Natural killer cell (primary cell): ENCODE results near the gene ELAVL2. TPM values are rescaled to one million over a fixed set of nuclear protein-coding genes. Genes with fewer than 3 reads are reported as not detected.

ENCODE experiments used
- ATAC-seq, 3 donors: fragments of 150-1000 bp in 2 of 3; fragments of 200-7000 bp in 1 of 3; cut with Tn5 transposase; 1 replicate in 1 of 3; 2 replicates in 2 of 3; pipeline ENCODE4 v1.10.0; 2021; ENCODE audit warnings: mild to moderate bottlenecking in 2 of 3, moderate library complexity in 2 of 3
- DNase-seq, 2 donors: peaks; one replicate each; pipeline versions ENCODE4 v3.0.0 to v3.0.0-alpha.2; 2013 to 2021; ENCODE audit warnings: mixed read lengths in 1 of 2
- H3K27ac ChIP-seq: one replicate; pipeline ENCODE4 v1.5.1; 2013; ENCODE audit warnings: mild to moderate bottlenecking, low read length
- H3K27me3 ChIP-seq: one replicate; pipeline ENCODE4 v1.6.1; 2013; ENCODE audit warnings: low read length; ENCODE audit not compliant: control insufficient read depth, insufficient read depth
- H3K36me3 ChIP-seq: one replicate; pipeline ENCODE4 v1.6.1; 2013; ENCODE audit warnings: low read length; ENCODE audit not compliant: control insufficient read depth, insufficient read depth
- H3K4me1 ChIP-seq: one replicate; pipeline ENCODE4 v1.6.1; 2013; ENCODE audit warnings: low read length; ENCODE audit not compliant: control insufficient read depth, insufficient read depth
- H3K4me3 ChIP-seq: one replicate; pipeline ENCODE4 v1.5.1; 2013; ENCODE audit warnings: low read length
- H3K9me3 ChIP-seq: one replicate; pipeline ENCODE4 v1.6.1; 2013; ENCODE audit warnings: low read length; ENCODE audit not compliant: control insufficient read depth, insufficient read depth
- H3K27ac Mint-ChIP-seq, 2 donors: one replicate each; pipeline ENCODE4 v1.8.0; 2022; ENCODE audit warnings: mild to moderate bottlenecking in 2 of 2, mixed read lengths in 2 of 2, moderate library complexity in 1 of 2
- H3K27me3 Mint-ChIP-seq, 2 donors: one replicate each; pipeline ENCODE4 v1.8.0; 2022; ENCODE audit warnings: low read depth in 2 of 2, mixed read lengths in 2 of 2
- H3K36me3 Mint-ChIP-seq: one replicate; pipeline ENCODE4 v1.8.0; 2022; ENCODE audit warnings: mixed read lengths
- H3K4me1 Mint-ChIP-seq, 2 donors: one replicate each; pipeline ENCODE4 v1.8.0; 2022; ENCODE audit warnings: mixed read lengths in 2 of 2
- H3K4me3 Mint-ChIP-seq: one replicate; pipeline ENCODE4 v1.8.0; 2022; ENCODE audit warnings: mild to moderate bottlenecking, moderate library complexity, mixed read lengths
- H3K9me3 Mint-ChIP-seq, 2 donors: one replicate each; pipeline ENCODE4 v1.8.0; 2022; ENCODE audit warnings: mixed read lengths in 2 of 2
- WGBS: methylation state at CpG from one replicate; pipeline ENCODE4 v1.1.7; 2013; ENCODE audit warnings: missing lambda C conversion rate; ENCODE audit not compliant: insufficient coverage; 5-methylcytosine and 5-hydroxymethylcytosine counted together
- intact Hi-C: fragments of 100-400 bp; cut with micrococcal nuclease; formaldehyde crosslinking; loops from one replicate; pipeline ENCODE4 v1.14.2; 2022
- total RNA-seq, 4 donors: library from RNA; stranded (reverse); fragments of 120-200 nt in 1 of 4; gene quantifications; one replicate each; pipeline versions ENCODE4 v1.2.3 to v1.2.4, GENCODE V29; 2013 to 2022
- TF ChIP-seq, protein P1 (sequence below): fragments of 200-600 bp; IDR thresholded peaks from one replicate; pipeline ENCODE4 v1.8.0; 2022; ENCODE audit warnings: antibody characterized with exemption

The ELAVL2 gene
- total RNA-seq, 3 donors from 2014 or later (not counting 1 experiment from before 2014, with no cell fraction given): not detected

DNA sequence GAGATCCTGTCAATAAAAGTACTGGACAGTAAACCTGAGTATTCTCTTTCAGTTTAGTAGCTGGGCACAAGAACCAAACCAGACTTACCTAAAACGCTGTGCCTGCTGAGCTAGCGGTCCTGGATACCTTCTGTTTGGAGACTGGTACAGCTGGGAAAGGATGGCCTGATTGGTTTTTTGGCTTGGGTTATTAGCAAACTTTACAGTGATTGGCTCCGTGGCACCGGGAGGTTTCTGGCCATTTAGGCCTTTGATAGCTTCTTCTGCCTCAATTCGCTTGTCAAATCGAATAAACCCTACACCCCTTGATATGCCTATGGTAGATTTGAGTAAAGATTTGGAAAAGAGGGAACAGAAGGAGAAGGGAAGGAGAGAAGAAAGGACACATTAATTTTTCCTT, 124.7 kb downstream of the ELAVL2 start:
- Histone ChIP-seq H3K36me3 (no peaks in the 10 kb centered on the region), H3K9me3 (no peaks in the 10 kb centered on the region), H3K4me1 (no peaks in the 10 kb centered on the region), H3K27ac (no peak overlapping the region), H3K4me3 (no peak overlapping the region), H3K27me3 (no peaks in the 10 kb centered on the region)
- no peak overlapping the region for H3K4me3 Mint-ChIP-seq
- intact Hi-C loops: no loop called here
- ATAC-seq (no peak), DNase-seq (no peak)
- H3K27ac Mint-ChIP-seq: no peak overlapping the region
- TF ChIP-seq, protein P1, sequence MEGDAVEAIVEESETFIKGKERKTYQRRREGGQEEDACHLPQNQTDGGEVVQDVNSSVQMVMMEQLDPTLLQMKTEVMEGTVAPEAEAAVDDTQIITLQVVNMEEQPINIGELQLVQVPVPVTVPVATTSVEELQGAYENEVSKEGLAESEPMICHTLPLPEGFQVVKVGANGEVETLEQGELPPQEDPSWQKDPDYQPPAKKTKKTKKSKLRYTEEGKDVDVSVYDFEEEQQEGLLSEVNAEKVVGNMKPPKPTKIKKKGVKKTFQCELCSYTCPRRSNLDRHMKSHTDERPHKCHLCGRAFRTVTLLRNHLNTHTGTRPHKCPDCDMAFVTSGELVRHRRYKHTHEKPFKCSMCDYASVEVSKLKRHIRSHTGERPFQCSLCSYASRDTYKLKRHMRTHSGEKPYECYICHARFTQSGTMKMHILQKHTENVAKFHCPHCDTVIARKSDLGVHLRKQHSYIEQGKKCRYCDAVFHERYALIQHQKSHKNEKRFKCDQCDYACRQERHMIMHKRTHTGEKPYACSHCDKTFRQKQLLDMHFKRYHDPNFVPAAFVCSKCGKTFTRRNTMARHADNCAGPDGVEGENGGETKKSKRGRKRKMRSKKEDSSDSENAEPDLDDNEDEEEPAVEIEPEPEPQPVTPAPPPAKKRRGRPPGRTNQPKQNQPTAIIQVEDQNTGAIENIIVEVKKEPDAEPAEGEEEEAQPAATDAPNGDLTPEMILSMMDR: no peak
- H3K36me3 Mint-ChIP-seq: no peaks in the 10 kb centered on the region
- 89% methylated on average over 4 of the region's 6 CpGs for WGBS
- no peaks in the 10 kb centered on the region for H3K27me3 Mint-ChIP-seq
- peaks cover 3 to 5% of the 10 kb centered on the region in 2 donors for H3K9me3 Mint-ChIP-seq
- no peaks in the 10 kb centered on the region for H3K4me1 Mint-ChIP-seq

DNA sequence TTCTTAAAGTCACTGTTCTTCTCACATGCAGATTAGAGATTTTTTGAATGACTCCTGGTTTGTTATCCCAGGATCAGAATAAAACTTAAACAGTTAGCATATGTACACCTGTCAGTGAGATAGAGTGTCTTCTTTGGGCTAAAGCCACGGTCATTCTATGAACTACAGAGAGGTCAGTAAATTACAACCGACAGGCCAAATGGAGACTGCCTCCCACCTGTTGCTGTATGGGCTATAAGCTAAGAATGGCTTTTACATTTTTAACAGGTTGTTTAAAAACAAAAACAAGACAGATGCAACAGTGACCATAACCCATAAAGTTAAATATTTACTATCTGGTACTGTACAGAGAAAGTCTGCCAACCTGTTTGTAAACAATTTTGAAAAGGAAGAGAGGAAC, 125.7 kb downstream of the ELAVL2 start:
- Histone ChIP-seq H3K4me3 (no peak overlapping the region), H3K27me3 (no peaks in the 10 kb centered on the region), H3K9me3 (no peaks in the 10 kb centered on the region), H3K27ac (no peak overlapping the region), H3K36me3 (no peaks in the 10 kb centered on the region), H3K4me1 (no peaks in the 10 kb centered on the region)
- Mint-ChIP-seq H3K4me1 (no peaks in the 10 kb centered on the region), H3K4me3 (no peak overlapping the region), H3K27me3 (no peaks in the 10 kb centered on the region), H3K36me3 (no peaks in the 10 kb centered on the region), H3K27ac (no peak overlapping the region), H3K9me3 (peaks cover 4 to 5% of the 10 kb centered on the region in 2 donors)
- TF ChIP-seq, protein P1: no peak
- ATAC-seq (no peak), DNase-seq (no peak)
- WGBS: 79% methylated on average over 2 of the region's 2 CpGs
- intact Hi-C loops: no loop called here

DNA sequence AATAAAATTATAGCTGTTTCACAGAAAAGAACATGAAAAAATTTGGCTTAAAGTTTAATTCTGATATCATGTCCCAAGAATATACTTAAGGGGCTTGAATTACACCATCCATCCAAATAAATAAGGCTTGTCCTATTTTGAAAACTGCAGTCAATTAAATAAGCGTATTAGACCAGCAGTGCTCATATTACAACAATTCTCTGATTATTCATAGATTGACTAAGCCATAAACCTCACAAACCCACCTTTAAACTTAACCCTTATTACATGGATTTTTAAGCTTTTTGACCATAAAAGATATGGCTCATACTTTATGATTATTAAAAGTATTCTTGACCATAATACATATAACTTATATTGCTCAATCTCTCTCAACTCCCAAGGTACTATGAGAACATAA, 127.9 kb downstream of the ELAVL2 start:
- Histone ChIP-seq H3K9me3 (peaks cover 5% of the 10 kb centered on the region), H3K4me1 (no peaks in the 10 kb centered on the region), H3K4me3 (no peak overlapping the region), H3K27ac (no peak overlapping the region), H3K36me3 (no peaks in the 10 kb centered on the region), H3K27me3 (no peaks in the 10 kb centered on the region)
- Mint-ChIP-seq H3K9me3 (peaks cover 3 to 4% of the 10 kb centered on the region in 2 donors), H3K27ac (no peak overlapping the region), H3K4me1 (no peaks in the 10 kb centered on the region), H3K36me3 (no peaks in the 10 kb centered on the region), H3K4me3 (no peak overlapping the region), H3K27me3 (no peaks in the 10 kb centered on the region)
- intact Hi-C loops: no loop called here
- DNase-seq: no peak
- no peak for ATAC-seq
- TF ChIP-seq, protein P1: no peak
- WGBS: 90% methylated on average over 1 of the region's 1 CpG

DNA sequence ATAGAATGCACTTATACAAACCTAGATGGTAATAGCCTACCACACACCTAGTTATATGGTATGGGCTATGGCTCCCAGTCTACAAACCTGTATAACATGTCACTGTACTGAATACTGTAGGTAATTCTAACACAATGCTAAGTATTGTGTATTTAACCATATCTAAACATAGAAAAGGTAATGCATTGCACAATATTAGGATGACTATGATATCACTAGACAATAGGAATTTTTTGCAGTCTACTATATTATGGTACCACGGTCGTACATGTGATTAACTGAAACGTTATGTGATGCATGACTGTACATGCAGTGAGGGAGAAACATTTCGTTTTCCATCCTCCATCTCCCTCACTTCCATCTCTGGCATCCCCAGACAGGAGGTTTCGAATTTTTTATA, 130.5 kb downstream of the ELAVL2 start:
- no peaks in the 10 kb centered on the region for H3K27me3 ChIP-seq
- no peak for ATAC-seq
- no peaks in the 10 kb centered on the region for H3K36me3 Mint-ChIP-seq
- no peak overlapping the region for H3K27ac ChIP-seq
- peaks cover 4 to 7% of the 10 kb centered on the region in 2 donors for H3K9me3 Mint-ChIP-seq
- H3K36me3 ChIP-seq: no peaks in the 10 kb centered on the region
- TF ChIP-seq, protein P1: no peak
- no peaks in the 10 kb centered on the region for H3K4me1 Mint-ChIP-seq
- DNase-seq: no peak
- no peaks in the 10 kb centered on the region for H3K27me3 Mint-ChIP-seq
- no peak overlapping the region for H3K27ac Mint-ChIP-seq
- peaks cover 5% of the 10 kb centered on the region for H3K9me3 ChIP-seq
- WGBS: 85% methylated on average over 2 of the region's 5 CpGs
- no peaks in the 10 kb centered on the region for H3K4me1 ChIP-seq
- intact Hi-C loops: no loop called here
- no peak overlapping the region for H3K4me3 ChIP-seq
- no peak overlapping the region for H3K4me3 Mint-ChIP-seq
